Keratinocyte (primary cell): Measurements from ENCODE around the gene GALNS. TPM values are rescaled to one million over a fixed set of nuclear protein-coding genes. Genes with fewer than 3 reads are reported as not detected.
A peak's percentile ranks its signal among the peaks of the same experiment; 100 is the strongest.

Experiments used
- DNase-seq: peaks from one replicate; pipeline ENCODE4 v3.0.0-alpha.2; 2011; ENCODE audit warnings: low read depth, missing footprints, low spot score
- FAIRE-seq: peaks from 2 replicates; lab custom pipeline; 2011; peaks lifted over from hg19 to GRCh38; lab: Jason Lieb, UNC
- H2AFZ ChIP-seq: 2 replicates; pipeline ENCODE4 v1.6.0; 2012; ENCODE audit warnings: low read length, control low read depth, inconsistent platforms; ENCODE audit not compliant: control insufficient read depth
- H3K27ac ChIP-seq: 2 replicates; pipeline ENCODE4 v1.5.1; 2011; ENCODE audit warnings: low read length; ENCODE audit not compliant: control insufficient read depth, insufficient read depth
- H3K27me3 ChIP-seq: 3 replicates; pipeline ENCODE4 v1.6.0; 2011; ENCODE audit warnings: low read length; ENCODE audit not compliant: control insufficient read depth, insufficient read depth; ENCODE audit errors: extremely low read depth
- H3K36me3 ChIP-seq, 2 experiments: 2 replicates in 1 of 2; 3 replicates in 1 of 2; pipeline ENCODE4 v1.5.1; 2011; ENCODE audit warnings: low read length in 2 of 2, mild to moderate bottlenecking in 1 of 2; ENCODE audit not compliant: control insufficient read depth in 2 of 2, insufficient read depth in 2 of 2; ENCODE audit errors: extremely low read depth in 1 of 2
- H3K4me1 ChIP-seq: 3 replicates; pipeline ENCODE4 v1.5.1; 2011; ENCODE audit warnings: low read length; ENCODE audit not compliant: control insufficient read depth, insufficient read depth; ENCODE audit errors: extremely low read depth
- H3K4me2 ChIP-seq: 3 replicates; pipeline ENCODE4 v1.6.0; 2011; ENCODE audit warnings: low read depth, low read length; ENCODE audit not compliant: control insufficient read depth, insufficient read depth; ENCODE audit errors: extremely low read depth
- H3K4me3 ChIP-seq, 3 experiments: fragments of 200-600 bp in 1 of 3; sonication (generic) in 1 of 3; 2 replicates in 2 of 3; 3 replicates in 1 of 3; pipeline ENCODE4 v1.5.1; 2011 to 2016; ENCODE audit warnings: low read length in 3 of 3, mild to moderate bottlenecking in 3 of 3, control low read depth in 2 of 3, inconsistent platforms in 1 of 3, low read depth in 1 of 3, mixed read lengths in 1 of 3, mixed run types in 1 of 3, moderate library complexity in 1 of 3; ENCODE audit not compliant: control insufficient read depth in 2 of 3, insufficient read depth in 2 of 3; ENCODE audit errors: extremely low read depth in 1 of 3
- H3K79me2 ChIP-seq: 2 replicates; pipeline ENCODE4 v1.6.0; 2012; ENCODE audit warnings: low read length; ENCODE audit not compliant: control insufficient read depth, insufficient read depth
- H3K9ac ChIP-seq: 3 replicates; pipeline ENCODE4 v1.6.0; 2011; ENCODE audit warnings: low read length; ENCODE audit not compliant: control insufficient read depth, insufficient read depth; ENCODE audit errors: extremely low read depth
- H3K9me1 ChIP-seq: 3 replicates; pipeline ENCODE4 v1.6.0; 2011; ENCODE audit warnings: low read length; ENCODE audit not compliant: control insufficient read depth, insufficient read depth; ENCODE audit errors: extremely low read depth
- H3K9me3 ChIP-seq: 2 replicates; pipeline ENCODE4 v1.5.1; 2012; ENCODE audit warnings: low read depth, low read length; ENCODE audit not compliant: control insufficient read depth
- H4K20me1 ChIP-seq: 3 replicates; pipeline ENCODE4 v1.6.0; 2011; ENCODE audit warnings: low read length; ENCODE audit not compliant: control insufficient read depth, insufficient read depth; ENCODE audit errors: extremely low read depth
- CTCF ChIP-seq, 3 experiments: IDR thresholded peaks in 1 of 3; conservative IDR thresholded peaks in 1 of 3; optimal IDR thresholded peaks in 1 of 3; 2 replicates in 2 of 3; 3 replicates in 1 of 3; pipeline versions ENCODE3 to v1.5.1; 2011; ENCODE audit warnings: low read length in 3 of 3, mild to moderate bottlenecking in 3 of 3, moderate library complexity in 2 of 3, control low read depth in 1 of 3, inconsistent platforms in 1 of 3; ENCODE audit not compliant: insufficient read depth in 2 of 3; ENCODE audit errors: extremely low read depth in 1 of 3
- EZH2 ChIP-seq: IDR thresholded peaks from one replicate; pipeline ENCODE4 v1.6.1; 2012; ENCODE audit warnings: inconsistent platforms, mild to moderate bottlenecking, low read length, moderate library complexity
- dilution Hi-C: fragments of 300-500 bp; cut with MboI; formaldehyde crosslinking; loops from one replicate; pipeline ENCODE4 v1.7.0; 2020; ENCODE audit warnings: low sequenced_read_pairs; ENCODE audit not compliant: extremely low pct_ligation_motif_present
- polyA plus RNA-seq, 5 experiments: library from polyadenylated mRNA; depleted of rRNA in 3 of 5; stranded (reverse) in 3 of 5; stranded (forward) in 1 of 5; unstranded in 1 of 5; fragments of >200 nt; gene quantifications; 1 replicate in 1 of 5; 2 replicates in 3 of 5; 3 replicates in 1 of 5; pipeline versions ENCODE4 v1.2.1 to v1.2.3, GENCODE V29; 2011 to 2012; ENCODE audit warnings: missing spikeins in 2 of 5, low read depth in 1 of 5, low replicate concordance in 1 of 5

GALNS gene
- polyA plus RNA-seq, 1 donor (not counting 4 experiments of a cell fraction or from before 2014, with no cell fraction given): 8.3 TPM

- no peak for TF ChIP-seq CTCF (optimal IDR thresholded peaks at IDR 0.05 in 1 of 3, IDR thresholded peaks at IDR 0.05 in 1 of 3, conservative IDR thresholded peaks at IDR 0.05 in 1 of 3; ENCODE audit: extremely low read depth in 1 of 3, insufficient read depth in 2 of 3, low read length in 3 of 3)
- DNase-seq (no peak), FAIRE-seq (no peak)
- H4K20me1 ChIP-seq: peaks cover 2% of the 10 kb centered on the region
- dilution Hi-C loops: no loop called here
- peaks cover 30% of the 10 kb centered on the region for H3K4me1 ChIP-seq
- H3K4me3 ChIP-seq: no peak overlapping the region
- no peak overlapping the region for H3K27ac ChIP-seq
- H3K27me3 ChIP-seq: no peaks in the 10 kb centered on the region
- no peak overlapping the region for H3K9ac ChIP-seq
- H3K4me2 ChIP-seq: peak overlapping the region; percentile 96
- peaks cover 4% of the 10 kb centered on the region for H3K9me1 ChIP-seq
- H3K9me3 ChIP-seq: no peaks in the 10 kb centered on the region
- no peak overlapping the region for H2AFZ ChIP-seq
- H3K79me2 ChIP-seq: peaks cover 29% of the 10 kb centered on the region
- peaks cover 13 to 19% of the 10 kb centered on the region in 2 experiments for H3K36me3 ChIP-seq
These were observed 47.6 kb downstream of the GALNS start for GRCh38 chr16:88809068-88809675.

- peaks cover 4% of the 10 kb centered on the region for H3K9me1 ChIP-seq
- H3K36me3 ChIP-seq: peaks cover 13 to 19% of the 10 kb centered on the region in 2 experiments
- no peak overlapping the region for H3K4me2 ChIP-seq
- no peaks in the 10 kb centered on the region for H3K9me3 ChIP-seq
- FAIRE-seq (no peak), DNase-seq (no peak)
- H3K79me2 ChIP-seq: peaks cover 30% of the 10 kb centered on the region
- no peak overlapping the region for H2AFZ ChIP-seq
- dilution Hi-C loops: no loop called here
- H3K27me3 ChIP-seq: no peaks in the 10 kb centered on the region
- peaks cover 30% of the 10 kb centered on the region for H3K4me1 ChIP-seq
- H4K20me1 ChIP-seq: peaks cover 2% of the 10 kb centered on the region
- no peak for TF ChIP-seq CTCF (optimal IDR thresholded peaks at IDR 0.05 in 1 of 3, IDR thresholded peaks at IDR 0.05 in 1 of 3, conservative IDR thresholded peaks at IDR 0.05 in 1 of 3; ENCODE audit: extremely low read depth in 1 of 3, insufficient read depth in 2 of 3, low read length in 3 of 3)
- TF ChIP-seq EZH2: no peak
- H3K9ac ChIP-seq: no peak overlapping the region
- no peak overlapping the region for H3K4me3 ChIP-seq
- H3K27ac ChIP-seq: no peak overlapping the region
These were observed 48.9 kb downstream of the GALNS start for GRCh38 chr16:88807626-88808453.
